Stomach (tissue), 9 donors: ENCODE data around the gene DENND4B. TPM values are rescaled to one million over a fixed set of nuclear protein-coding genes. Genes with fewer than 3 reads are reported as not detected.

ENCODE experiments used
- DNase-seq, 2 donors: peaks; one replicate each; pipeline versions ENCODE4 v3.0.0 to v3.0.0-alpha.2; 2013 to 2019
- H3K27ac ChIP-seq, 5 donors: fragments of 200-600 bp in 4 of 5; sonication (generic) in 4 of 5; one replicate each; pipeline ENCODE4 v1.5.1; 2013 to 2019; ENCODE audit warnings: mild to moderate bottlenecking in 1 of 5, moderate library complexity in 1 of 5
- H3K27me3 ChIP-seq, 3 donors: fragments of 200-600 bp; sonication (generic); one replicate each; pipeline ENCODE4 v1.5.1; 2017 to 2019; ENCODE audit warnings: mixed run types in 1 of 3
- H3K36me3 ChIP-seq, 4 donors: fragments of 200-600 bp; sonication (generic); 1 replicate in 3 of 4; 2 replicates in 1 of 4; pipeline ENCODE4 v1.5.1; 2016 to 2019
- H3K4me1 ChIP-seq, 4 donors: fragments of 200-600 bp; sonication (generic); one replicate each; pipeline ENCODE4 v1.5.1; 2016 to 2019
- H3K4me3 ChIP-seq, 4 donors: fragments of 200-600 bp; sonication (generic) in 3 of 4; one replicate each; pipeline ENCODE4 v1.5.1; 2016 to 2019; ENCODE audit warnings: mild to moderate bottlenecking in 1 of 4
- H3K9me3 ChIP-seq, 4 donors: fragments of 200-600 bp; sonication (generic); one replicate each; pipeline ENCODE4 v1.5.1; 2016 to 2019
- EP300 ChIP-seq: sonication (generic); formaldehyde crosslinking; IDR thresholded peaks from one replicate; pipeline ENCODE4 v1.6.1; 2017; ENCODE audit warnings: antibody characterized with exemption
- POLR2A ChIP-seq, 4 donors: fragments of 450-650 bp; IDR thresholded peaks; one replicate each; pipeline ENCODE4 v1.6.1; 2016; ENCODE audit warnings: antibody characterized with exemption in 4 of 4, control low read depth in 2 of 4, mild to moderate bottlenecking in 1 of 4, moderate library complexity in 1 of 4
- POLR2AphosphoS5 ChIP-seq, 3 donors: sonication (generic); formaldehyde crosslinking; IDR thresholded peaks; one replicate each; pipeline ENCODE4 v1.6.1; 2016; ENCODE audit warnings: antibody characterized with exemption in 3 of 3
- WGBS, 5 donors: extraction: QIAGEN DNeasy Blood & Tissue Kit in 3 of 5; methylation state at CpG; one replicate each; pipeline versions ENCODE4 v1.1.5 to v1.1.7; 2013 to 2018; 5-methylcytosine and 5-hydroxymethylcytosine counted together
- intact Hi-C: fragments of 100-400 bp; cut with DNase I; formaldehyde crosslinking; loops from one replicate; pipeline ENCODE4 v1.15.1; 2023; ENCODE audit warnings: low total_unique reads
- polyA plus RNA-seq, 3 donors: library from polyadenylated mRNA; stranded (reverse); fragments of 200-250 nt; gene quantifications; one replicate each; pipeline ENCODE4 v1.2.3, GENCODE V29; 2013
- total RNA-seq, 5 donors: library from RNA; depleted of rRNA; stranded (reverse); fragments of >200 nt; gene quantifications; one replicate each; pipeline versions ENCODE4 v1.1.0 to v1.2.3, GENCODE V29; 2014 to 2016
- TF ChIP-seq, protein P1 (sequence below), 7 experiments: fragments of 450-650 bp in 4 of 7; fragments of 200-600 bp in 3 of 7; sonication (generic) in 3 of 7; IDR thresholded peaks; one replicate each; pipeline ENCODE4 v1.5.1; 2016 to 2019; ENCODE audit warnings: antibody characterized with exemption in 7 of 7, control low read depth in 2 of 7, mild to moderate bottlenecking in 1 of 7
- donor health status: healthy with polysubstance abuse.
- donor health status: Bipolar disorder and iron deficiency.
- donor health status: healthy.

Gene DENND4B
- total and polyA plus RNA-seq, 8 donors = 11.8 to 73.0 (median 25.9) TPM

DNA sequence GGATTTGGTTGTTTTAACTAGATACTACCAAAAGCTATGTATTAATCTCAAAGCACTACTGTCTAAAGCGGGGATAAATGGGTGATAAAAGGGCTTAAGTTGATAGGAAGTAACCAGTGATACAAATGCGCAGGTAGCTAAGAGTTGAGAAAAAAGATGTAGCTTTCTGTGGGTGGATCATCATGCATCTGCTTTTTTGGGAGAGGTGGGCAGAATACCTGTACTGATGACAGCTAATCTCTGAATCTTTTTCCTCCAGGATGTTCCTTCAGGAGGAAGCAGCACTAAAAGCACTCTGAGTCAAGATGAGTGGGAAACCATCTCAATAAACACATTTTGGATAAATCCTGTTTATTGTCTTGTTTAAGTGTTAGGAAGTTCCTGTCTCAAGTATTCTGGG, 45.3 kb upstream of the DENND4B start:
- H3K27me3 ChIP-seq = no peaks in the 10 kb centered on the region
- no peak for DNase-seq
- peak overlapping the region; percentile 76 to 97 (median 88) for H3K4me3 ChIP-seq
- H3K27ac ChIP-seq = peak overlapping the region in 4 of 5 donors; percentile 93 to 98 (median 98)
- intact Hi-C loops = no loop called here
- TF ChIP-seq POLR2AphosphoS5 (IDR thresholded peaks at IDR 0.05) (no peak), EP300 (no peak)
- TF ChIP-seq, protein P1, sequence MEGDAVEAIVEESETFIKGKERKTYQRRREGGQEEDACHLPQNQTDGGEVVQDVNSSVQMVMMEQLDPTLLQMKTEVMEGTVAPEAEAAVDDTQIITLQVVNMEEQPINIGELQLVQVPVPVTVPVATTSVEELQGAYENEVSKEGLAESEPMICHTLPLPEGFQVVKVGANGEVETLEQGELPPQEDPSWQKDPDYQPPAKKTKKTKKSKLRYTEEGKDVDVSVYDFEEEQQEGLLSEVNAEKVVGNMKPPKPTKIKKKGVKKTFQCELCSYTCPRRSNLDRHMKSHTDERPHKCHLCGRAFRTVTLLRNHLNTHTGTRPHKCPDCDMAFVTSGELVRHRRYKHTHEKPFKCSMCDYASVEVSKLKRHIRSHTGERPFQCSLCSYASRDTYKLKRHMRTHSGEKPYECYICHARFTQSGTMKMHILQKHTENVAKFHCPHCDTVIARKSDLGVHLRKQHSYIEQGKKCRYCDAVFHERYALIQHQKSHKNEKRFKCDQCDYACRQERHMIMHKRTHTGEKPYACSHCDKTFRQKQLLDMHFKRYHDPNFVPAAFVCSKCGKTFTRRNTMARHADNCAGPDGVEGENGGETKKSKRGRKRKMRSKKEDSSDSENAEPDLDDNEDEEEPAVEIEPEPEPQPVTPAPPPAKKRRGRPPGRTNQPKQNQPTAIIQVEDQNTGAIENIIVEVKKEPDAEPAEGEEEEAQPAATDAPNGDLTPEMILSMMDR (IDR thresholded peaks at IDR 0.05) = no peak
- H3K4me1 ChIP-seq = peaks cover 22 to 57% (median 35%) of the 10 kb centered on the region in 4 donors
- H3K36me3 ChIP-seq = peaks cover 24 to 47% (median 44%) of the 10 kb centered on the region in 4 donors
- 57 to 80% (median 78%) methylated on average over 2 of the region's 2 CpGs for WGBS, 5 donors
- H3K9me3 ChIP-seq = no peaks in the 10 kb centered on the region

GRCh38 chr1:153991151-153991630, 44.7 kb upstream of the DENND4B start:
- peak overlapping the region; percentile 93 to 98 (median 97) for H3K27ac ChIP-seq
- peak overlapping the region; percentile 76 to 97 (median 88) for H3K4me3 ChIP-seq
- no peaks in the 10 kb centered on the region for H3K27me3 ChIP-seq
- TF ChIP-seq EP300 (no peak), POLR2AphosphoS5 (IDR thresholded peaks at IDR 0.05) (no peak)
- TF ChIP-seq, protein P1 (IDR thresholded peaks at IDR 0.05) = no peak
- H3K9me3 ChIP-seq = no peaks in the 10 kb centered on the region
- peaks cover 24 to 45% (median 44%) of the 10 kb centered on the region in 4 donors for H3K36me3 ChIP-seq
- no peak for DNase-seq
- intact Hi-C loops = no loop called here
- WGBS, 5 donors = 2 to 10% (median 5%) methylated on average over 9 of the region's 9 CpGs
- peaks cover 22 to 63% (median 40%) of the 10 kb centered on the region in 4 donors for H3K4me1 ChIP-seq

- Histone ChIP-seq H3K36me3 (peaks cover 24 to 40% (median 39%) of the 10 kb centered on the region in 4 donors), H3K27me3 (no peaks in the 10 kb centered on the region), H3K9me3 (no peaks in the 10 kb centered on the region), H3K27ac (peak within 1 kb of the TSS; percentile 93 to 98 (median 97)), H3K4me1 (peaks cover 23 to 63% (median 42%) of the 10 kb centered on the region in 4 donors), H3K4me3 (peak within 1 kb of the TSS; percentile 76 to 97 (median 88))
- 0 to 1% (median 0%) methylated on average over 24 to 36 of the region's 36 CpGs for WGBS, 5 donors
- peak; percentile 90 to 99 for DNase-seq
- intact Hi-C loops = no loop called here
- TF ChIP-seq, protein P1 (IDR thresholded peaks at IDR 0.05) = no peak
- peak in 2 of 4 donors; percentile 92 to 96 for TF ChIP-seq POLR2A (IDR thresholded peaks at IDR 0.05)
- peak; percentile 58 for TF ChIP-seq EP300
- TF ChIP-seq POLR2AphosphoS5 (IDR thresholded peaks at IDR 0.05) = peak; percentile 100
Observed at GRCh38 chr1:153990468-153991150, 44.1 kb upstream of the DENND4B start, which contains the start of gene RPS27. Gene RPS27, plus strand, starts transcription at chr1:153990762. Its CDS starts 35 bp downstream, at chr1:153990797.

- intact Hi-C loops = loop anchor here (5.0 kb wide), 1 partner anchor 190 kb away; no protein-coding TSS in a partner anchor
- peaks cover 4 to 24% (median 17%) of the 10 kb centered on the region in 4 donors for H3K36me3 ChIP-seq
- no peak overlapping the region for H3K4me3 ChIP-seq
- H3K9me3 ChIP-seq = no peaks in the 10 kb centered on the region
- peak overlapping the region in 4 of 5 donors; percentile 80 to 93 (median 88) for H3K27ac ChIP-seq
- no peaks in the 10 kb centered on the region for H3K27me3 ChIP-seq
- H3K4me1 ChIP-seq = peaks cover 29 to 55% (median 47%) of the 10 kb centered on the region in 4 donors
- no peak for DNase-seq
- WGBS, 5 donors = 84 to 91% (median 85%) methylated on average over 8 of the region's 8 CpGs
- TF ChIP-seq, protein P1 (IDR thresholded peaks at IDR 0.05) = no peak
- TF ChIP-seq POLR2AphosphoS5 (IDR thresholded peaks at IDR 0.05) = no peak
- no peak for TF ChIP-seq EP300
- TF ChIP-seq POLR2A (IDR thresholded peaks at IDR 0.05) = no peak
Observed at GRCh38 chr1:153987621-153988020, 41.1 kb upstream of the DENND4B start.
